ENCODE results near the gene SRGAP3.

Gene SRGAP3

DNA sequence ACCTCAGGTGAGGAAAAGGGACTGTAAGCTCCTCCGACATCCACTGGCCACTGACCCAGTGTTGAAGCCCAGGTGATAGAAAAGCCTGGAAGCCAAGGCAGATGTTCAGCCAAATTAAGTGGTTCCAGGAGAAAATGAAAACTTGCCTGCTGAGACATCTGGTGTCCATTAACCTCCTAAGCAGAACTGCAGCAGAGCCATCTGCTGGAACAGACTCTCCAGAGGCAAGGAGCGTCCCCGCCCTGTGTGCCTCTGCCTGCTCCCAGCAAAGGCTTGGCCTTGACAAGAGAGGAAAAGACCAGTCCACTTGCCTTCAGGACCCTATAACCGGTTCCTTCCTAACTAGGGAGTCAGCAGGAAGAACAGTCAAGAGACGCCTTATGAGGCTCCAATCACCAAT is 48.2 kb downstream of the SRGAP3 start:
- DNase-seq (ENCODE audit: low spot score) = no peak

DNA sequence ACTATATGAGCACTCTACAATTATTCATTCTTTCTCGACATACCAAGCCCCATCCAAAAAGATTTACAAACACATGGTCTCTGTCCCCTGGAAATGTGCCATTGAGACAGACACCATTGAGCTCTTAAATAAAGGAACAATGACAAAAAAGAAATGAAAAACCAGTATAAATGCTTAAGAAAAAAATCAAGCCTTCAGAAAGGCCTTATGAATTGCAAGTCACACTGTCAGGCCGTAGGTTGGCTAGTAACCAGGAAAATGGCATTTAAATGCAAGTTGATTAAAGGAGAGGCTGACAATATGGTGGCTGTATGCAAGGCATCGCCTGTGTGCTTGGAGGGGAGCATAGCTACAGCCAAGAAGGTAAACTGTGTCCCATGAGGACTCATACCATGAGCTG is 49.7 kb downstream of the SRGAP3 start:
- no peak for DNase-seq (ENCODE audit: low spot score)

DNA sequence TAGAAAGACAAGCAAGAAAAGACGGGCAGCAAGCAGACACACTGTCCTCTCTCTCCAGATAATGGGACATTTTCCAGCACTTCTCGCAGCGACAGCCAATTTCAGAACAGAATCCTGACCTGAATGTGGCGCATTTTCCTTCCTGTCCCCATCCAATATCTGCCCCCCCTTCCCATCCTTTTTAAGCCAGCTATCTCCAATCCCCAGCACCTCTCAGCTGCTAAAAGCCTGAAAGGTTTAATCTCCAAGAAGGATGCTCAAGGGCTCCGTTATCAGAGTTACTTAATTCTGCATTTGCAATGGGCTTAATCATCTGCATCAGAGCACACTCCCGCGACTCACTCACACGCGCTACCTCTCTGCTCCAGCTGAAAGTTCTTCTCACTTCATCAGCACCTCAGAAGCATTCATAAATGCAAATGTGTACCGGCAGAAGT is 50.5 kb downstream of the SRGAP3 start:
- no peak for DNase-seq (ENCODE audit: low spot score)

DNA sequence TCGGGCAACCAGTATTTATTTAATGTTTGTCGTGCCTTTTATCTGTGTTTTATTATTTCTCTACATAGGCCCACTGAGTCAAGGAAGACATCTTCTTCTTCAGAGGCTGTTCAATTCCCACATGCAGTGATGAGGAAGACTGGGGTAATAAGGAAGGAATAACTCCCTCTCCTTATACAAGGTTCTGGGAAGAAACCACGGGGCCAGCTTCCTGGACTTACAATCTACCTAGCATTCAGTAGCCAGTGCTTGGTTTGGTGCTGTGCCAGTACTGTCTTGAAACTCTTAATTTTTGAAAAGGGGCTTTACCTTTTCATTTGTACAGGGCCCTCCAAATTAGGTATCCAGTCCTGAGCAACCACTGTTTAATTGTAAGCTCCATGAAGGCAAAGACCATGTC is 51.2 kb downstream of the SRGAP3 start:
- DNase-seq (ENCODE audit: low spot score) = no peak

DNA sequence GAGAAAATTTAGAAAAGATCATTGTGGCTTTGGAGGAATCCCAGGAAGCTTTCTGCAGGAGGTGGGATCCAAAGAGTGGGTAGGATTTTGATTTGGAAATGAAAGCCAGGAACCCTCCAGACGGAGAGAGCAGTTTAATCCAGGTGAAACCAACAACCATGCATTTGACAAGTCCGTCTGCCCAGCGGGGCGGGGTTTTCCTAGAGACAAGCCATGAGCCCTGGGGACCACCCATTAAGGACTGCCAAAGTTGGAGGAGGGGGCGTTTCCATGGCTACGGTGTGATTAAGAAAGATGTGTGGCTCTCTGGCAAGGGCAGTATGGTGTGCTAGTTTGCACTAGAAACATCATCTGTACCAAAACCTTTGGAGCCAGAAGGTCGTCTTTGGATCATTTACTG is 53.4 kb downstream of the SRGAP3 start:
- DNase-seq (ENCODE audit: low spot score) = no peak

DNA sequence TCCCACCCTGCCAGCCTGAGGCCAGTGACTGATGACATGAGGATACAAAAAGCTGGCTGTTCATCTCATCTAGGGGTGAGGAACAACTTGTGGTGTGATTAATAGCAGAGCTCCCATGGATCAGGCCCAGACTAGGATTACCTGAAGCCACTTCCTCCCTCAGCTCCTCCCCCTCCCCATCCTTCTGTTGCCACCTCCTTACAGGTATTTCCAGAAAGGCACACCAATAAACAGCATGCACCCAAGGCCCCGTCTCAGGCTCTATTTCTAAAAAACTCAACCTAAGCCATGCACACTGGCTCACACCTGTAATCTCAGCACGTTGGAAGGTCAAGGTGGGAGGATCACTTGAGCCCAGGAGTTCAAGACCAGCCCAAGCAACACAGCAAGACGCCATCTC is 54.1 kb downstream of the SRGAP3 start:
- no peak for DNase-seq (ENCODE audit: low spot score)

DNA sequence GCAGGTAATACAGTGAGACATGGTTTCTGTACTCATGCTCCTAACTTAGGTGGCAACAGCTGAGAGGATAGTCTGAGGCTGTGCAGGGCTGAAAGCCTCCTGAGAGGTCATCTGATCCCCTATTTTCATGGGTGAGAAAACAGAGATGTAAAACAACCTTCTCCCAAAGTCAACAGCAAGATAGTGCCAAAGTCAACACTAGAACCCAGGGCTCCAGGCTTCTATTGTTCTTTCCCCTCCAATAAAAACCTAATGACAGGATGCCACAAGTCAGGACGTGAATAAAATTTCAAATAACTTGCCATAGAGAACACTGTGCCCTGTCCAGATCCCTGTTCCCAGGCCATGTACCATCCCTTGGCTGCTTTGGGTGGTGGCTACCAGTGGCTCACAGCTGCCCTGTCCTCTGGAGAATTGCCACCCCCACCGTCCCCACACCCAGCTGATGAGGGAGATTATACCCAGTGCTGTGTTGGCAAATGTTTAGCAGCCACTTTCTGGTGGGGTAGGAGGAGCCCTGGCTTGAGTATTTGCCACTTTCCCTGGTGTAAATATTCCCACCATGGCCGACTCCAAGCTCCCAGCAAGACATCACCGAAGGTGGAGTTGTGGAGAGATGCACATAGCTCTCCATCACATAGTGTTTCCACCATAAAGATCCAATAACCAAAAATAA is 54.8 kb downstream of the SRGAP3 start:
- no peak for DNase-seq (ENCODE audit: low spot score)

DNA sequence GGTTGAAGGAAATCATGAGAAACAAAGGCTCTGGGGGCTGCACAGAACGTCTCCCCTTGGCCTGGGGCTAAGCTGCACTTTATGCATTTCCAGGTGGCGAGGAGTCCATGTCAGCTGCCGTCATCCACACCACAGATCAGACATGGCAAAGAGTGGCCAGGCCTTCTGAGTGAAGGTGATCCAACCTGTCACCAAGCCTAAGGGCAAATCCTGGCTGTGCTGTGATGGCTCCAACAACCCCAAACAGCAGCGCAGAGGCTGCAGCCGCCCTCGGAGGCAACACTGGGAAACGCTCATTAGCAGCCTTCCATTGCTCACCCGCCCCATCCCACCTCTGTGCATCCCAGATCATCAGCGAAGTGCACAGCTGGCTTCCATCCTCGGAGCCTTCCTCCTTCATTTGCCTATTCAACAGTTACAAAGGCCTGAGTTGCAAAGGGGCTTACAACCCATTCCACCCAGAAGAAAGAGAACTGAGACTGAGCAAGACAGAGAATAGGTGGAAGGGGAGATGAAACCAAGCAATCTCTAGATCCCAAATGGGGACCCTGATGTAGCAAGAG is 55.7 kb downstream of the SRGAP3 start:
- no peak for DNase-seq (ENCODE audit: low spot score)

DNA sequence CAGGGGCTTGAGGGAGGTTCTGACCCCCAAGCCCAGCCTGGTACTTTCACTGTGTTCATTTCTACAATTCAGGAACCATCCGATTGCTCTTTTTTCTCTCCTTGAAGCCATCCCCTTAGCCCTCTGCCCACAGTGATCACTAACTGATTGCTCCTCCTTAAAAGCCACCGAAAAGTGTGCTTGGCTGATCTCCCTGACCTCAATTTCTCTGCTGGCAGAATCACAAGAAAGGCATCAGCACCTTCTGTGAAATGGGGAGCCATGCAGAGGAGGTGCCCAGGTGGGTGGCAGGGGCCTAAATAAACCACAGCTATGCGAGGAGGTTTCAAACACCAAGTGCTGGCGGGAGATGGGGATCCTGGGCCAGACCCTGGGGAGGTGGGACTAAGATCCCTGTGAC is 56.2 kb downstream of the SRGAP3 start:
- no peak for DNase-seq (ENCODE audit: low spot score)

DNA sequence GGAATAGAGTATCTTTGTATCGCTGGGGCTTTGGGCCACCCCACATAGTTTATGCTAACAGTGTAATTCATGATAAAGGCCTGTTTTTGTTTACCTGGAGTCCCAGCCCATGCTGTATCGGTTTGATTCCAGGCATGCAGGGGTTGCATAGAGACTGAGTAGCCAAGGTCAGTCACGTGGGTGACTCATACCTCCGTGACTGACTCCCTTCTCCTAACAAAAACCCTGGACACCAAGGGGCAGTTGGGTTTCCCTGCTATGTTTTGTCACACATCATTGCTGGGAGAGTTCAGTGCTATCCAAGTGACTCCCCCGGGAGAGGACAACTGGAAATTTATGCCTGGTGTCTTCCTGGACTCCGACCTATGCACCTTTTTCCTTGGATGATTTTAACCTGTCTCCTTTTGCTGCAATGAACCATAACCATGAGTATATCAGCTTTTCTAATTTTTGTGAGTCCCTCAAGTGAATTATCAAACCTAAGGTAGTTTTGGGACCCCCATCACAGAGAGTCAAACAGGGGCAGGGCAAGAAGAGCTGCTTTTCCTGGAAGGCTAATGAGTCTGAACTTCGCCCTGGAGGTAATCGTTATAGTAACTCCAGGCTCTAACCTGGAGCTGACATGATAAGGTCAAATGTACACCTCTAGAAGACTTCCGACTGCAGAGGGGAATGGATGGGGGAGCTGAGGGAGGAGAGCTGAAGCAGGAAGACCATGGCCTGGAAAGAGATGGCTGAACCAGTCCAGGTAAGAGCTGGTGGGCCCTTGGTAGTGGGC is 57.0 kb downstream of the SRGAP3 start:
- DNase-seq (ENCODE audit: low spot score) = no peak

DNA sequence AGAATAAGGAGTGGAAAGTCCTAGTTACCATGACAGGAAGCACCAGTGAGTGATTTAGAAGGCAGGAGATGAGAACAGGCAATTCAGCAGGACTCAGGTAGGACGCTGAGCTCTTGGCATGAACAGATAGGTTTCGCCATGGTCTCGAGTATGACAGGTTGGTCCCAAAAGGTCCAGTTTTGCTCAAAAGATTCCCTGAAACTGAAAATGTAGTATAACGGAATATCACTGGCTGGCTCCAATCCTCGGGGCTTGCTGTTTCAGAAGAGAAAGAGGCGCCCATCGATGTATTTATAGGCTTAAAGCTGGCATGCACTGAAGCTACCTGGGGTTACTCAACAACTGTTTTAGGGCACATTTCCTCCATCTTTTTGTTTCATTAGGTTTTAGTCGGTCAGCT is 59.2 kb downstream of the SRGAP3 start:
- no peak for DNase-seq (ENCODE audit: low spot score)

DNA sequence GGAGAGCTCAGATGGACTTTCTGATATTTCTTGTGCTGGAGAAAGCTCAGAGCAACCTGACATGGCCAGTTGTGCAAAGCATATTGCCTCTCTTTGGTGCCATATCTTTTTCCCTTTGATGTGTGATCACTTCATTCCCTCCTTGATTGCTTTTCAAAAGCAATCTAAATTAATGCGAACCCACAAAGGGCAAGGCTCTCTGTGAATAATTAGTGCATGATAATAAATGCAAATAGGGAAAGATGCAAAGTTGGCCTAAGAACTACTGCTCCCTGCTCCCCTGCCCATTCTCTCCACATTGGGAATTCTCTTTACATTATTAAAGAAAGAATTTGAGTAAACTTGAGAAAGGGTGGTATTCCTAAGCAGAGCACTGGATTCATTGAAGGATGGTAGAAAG is 60.9 kb downstream of the SRGAP3 start:
- no peak for DNase-seq (ENCODE audit: low spot score)

DNA sequence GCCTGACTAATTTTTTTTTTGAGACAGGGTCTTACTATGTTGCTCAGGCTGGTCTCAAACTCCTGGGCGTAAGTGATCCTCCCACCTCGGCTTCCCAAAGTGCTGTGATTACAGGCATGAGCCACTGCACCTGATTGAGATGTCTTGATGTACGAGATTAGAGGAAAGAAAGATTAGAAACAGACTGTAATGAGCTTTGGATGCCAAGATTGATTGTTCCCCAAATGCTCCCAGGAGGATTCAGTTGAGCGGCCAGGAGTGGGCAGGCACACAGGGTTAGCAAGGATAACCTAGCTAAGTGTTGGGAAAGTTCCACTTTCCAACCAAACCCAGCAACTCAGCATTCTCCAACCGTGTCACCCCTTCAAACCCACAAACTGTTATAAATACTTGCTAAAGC is 63.7 kb downstream of the SRGAP3 start:
- DNase-seq (ENCODE audit: low spot score) = no peak

DNA sequence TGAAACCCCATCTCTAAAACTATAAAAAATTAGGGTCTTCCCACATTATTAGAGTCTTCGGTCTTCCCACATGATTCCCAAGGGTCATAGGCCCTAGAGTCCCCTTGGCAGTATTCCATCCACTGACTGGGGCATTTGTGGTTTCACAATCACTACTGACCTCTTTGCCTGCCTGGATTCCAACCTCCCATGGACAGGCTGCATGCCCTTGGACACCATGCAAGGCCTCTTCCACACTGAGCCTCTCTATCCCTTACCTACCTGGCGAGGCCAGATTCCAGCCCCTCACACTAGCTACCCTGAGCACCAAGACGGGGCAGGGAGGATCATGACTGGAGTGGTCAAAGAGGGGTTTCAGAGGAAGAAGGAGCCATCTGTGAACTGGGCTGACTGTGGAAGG is 64.4 kb downstream of the SRGAP3 start:
- DNase-seq (ENCODE audit: low spot score) = no peak

DNA sequence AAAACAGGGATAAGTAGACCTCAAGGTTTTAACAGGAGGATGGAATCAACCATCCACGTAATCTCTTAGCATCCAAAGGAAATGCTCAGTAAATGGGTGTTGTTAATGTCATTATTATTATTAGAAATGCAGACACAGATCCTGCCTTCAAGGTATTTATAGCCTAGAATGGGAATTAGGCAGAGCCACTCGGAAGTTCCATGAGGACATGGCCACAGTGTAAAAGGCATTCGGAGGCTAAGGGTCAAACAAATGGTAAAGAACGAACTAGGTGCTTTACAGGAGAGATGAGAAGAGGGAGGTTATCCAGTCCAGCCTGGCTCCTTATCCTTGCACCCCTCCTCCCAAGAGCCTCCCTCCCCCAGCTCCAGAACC is 65.0 kb downstream of the SRGAP3 start:
- DNase-seq (ENCODE audit: low spot score) = no peak

DNA sequence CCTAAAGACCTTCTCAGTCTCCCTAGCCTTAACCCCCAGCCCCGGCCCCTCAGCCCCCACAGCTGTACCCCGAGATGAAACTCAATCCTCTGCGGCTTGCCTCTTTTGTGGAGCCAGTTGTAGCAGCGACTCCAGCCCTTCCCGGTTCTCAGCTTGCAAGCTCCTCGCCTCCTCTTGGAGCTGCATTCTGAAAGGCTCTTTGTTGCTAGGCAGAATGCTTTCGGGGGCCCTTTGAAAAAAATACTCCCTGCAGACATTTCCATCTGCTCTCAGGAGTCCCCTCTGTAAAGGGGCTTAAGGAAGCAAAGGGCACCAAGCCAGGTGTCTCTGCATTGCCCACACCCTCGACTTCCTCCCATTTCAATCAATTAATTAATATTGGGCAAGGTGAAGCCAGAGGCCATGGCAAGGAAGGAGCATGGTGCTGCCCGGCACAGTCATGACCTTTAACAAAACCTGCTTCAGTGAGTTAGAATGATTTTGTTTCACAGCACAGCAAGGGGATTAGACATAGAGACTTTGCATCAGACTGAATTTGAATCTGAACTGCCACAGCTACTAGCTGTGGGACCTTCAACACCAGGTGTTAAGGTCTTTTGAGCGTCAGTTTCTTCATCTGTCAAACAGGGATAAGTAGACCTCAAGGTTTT is 65.5 kb downstream of the SRGAP3 start:
- DNase-seq (ENCODE audit: low spot score) = no peak

DNA sequence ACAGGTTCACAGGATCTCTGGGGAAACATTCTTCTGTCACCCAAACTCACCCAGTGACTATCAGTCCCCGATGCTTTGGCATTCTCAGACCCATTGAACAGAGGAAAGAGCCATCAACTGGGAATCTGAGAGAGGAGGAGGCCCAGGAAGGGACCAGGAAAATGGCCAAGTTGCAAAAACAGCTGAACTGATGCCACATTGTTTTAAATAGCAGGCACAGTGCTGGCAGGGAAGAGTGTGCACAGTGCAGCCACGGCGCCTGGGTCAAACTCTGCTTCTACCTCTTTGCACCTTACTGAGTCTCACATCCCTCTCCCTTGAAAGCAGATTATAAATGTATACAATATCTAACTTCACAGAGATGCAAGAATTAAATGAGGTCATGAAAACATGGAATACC is 66.4 kb downstream of the SRGAP3 start:
- DNase-seq (ENCODE audit: low spot score) = no peak

DNA sequence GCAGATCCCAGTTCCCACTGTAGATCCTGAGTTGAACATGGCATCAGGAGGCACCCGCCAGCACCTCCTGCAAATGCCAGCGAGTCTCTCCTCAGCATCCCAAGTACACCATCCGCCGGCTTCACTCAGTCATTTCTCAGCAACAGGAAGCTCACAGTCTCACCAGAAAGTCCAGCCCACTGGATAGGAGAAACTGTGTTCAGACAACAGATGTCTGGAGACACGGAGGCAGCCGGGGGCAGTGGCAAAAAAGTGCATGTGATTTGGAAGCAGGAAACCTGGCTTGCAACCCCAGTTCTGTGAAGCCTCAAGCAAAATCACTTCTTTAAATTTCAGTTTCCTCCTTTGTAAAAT is 68.7 kb downstream of the SRGAP3 start:
- no peak for DNase-seq (ENCODE audit: low spot score)

DNA sequence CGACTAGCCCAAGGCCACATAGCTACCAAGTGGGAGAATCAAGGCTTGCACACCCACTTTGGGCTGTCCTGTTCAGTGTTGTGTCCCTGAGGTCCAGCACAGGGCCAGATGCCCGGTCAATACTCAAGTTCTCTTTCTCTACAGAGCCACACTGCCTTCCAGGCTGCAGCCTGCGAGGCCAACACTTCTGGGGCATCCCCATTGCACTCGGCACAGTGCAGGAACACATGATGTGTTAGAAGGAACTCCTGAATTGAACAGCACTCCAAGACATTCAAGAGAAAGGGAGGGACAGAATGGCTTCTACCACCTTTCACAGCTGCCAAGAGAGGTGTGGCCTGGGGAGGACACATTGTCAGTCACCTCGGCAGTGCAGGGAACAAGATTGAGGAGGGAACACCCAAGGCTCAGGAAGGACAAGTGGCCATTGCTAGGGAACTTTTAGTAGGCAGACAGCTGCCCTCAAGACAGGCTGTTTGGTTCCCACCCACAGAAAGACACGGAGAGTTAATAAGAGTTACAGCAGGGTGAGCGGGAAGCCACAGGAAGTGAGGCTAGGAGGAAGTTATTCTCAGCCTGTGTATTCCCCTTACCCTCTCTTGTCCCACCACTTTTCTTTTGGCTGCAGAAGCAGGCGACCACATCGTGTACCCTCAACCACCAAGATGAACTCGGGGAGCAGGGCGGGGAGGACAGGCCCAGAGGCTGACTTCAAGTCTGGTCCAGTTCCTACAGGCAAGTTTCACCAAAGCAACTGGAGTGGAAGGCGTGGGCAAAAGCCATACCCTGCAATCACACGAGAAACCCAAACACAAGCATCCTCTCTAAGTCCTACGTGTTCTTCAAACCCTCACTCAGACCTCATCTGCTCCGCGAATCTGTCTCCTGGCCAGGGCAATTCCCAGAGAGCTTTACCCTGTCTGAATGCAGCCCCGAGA is 69.4 kb downstream of the SRGAP3 start:
- no peak for DNase-seq (ENCODE audit: low spot score)

DNA sequence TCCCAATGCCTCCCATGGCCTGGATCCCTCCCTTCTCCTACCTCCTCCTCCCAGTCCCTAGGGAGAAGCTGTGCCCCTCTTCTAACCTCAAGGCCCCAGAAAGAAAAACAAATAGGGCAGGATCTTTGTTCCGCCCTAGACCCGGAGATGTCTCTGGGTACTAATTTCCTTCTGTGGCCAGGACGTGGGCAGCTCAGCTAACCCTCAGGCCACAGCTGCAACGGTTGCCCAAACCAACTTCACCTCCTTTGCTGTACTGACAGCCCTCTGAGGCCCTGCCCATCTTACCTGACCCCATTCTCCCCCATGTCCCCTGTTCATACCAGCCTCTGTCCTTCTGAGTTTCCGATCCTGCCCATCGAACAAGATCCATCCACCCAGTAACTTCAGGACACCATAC is 70.7 kb downstream of the SRGAP3 start:
- no peak for DNase-seq (ENCODE audit: low spot score)

DNA sequence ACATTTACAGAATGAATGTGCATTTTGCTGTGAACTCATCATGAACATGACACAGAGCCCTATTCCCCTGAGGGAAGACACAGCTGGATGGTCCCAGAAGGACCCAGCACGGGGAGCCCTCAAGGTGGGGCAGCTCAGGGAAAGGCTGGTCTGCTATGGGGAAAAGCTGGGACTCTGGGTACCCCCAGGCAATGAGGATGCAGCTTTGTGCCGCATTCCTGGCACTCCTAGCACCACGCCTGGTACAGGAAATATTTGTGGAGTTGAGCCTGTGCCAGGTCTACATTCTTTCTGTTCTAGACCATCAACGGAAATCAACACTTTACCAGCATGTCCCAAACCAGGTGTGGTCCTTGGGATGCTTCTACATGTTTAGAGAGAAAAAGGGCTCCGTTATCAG is 74.0 kb downstream of the SRGAP3 start:
- DNase-seq (ENCODE audit: low spot score) = no peak

DNA sequence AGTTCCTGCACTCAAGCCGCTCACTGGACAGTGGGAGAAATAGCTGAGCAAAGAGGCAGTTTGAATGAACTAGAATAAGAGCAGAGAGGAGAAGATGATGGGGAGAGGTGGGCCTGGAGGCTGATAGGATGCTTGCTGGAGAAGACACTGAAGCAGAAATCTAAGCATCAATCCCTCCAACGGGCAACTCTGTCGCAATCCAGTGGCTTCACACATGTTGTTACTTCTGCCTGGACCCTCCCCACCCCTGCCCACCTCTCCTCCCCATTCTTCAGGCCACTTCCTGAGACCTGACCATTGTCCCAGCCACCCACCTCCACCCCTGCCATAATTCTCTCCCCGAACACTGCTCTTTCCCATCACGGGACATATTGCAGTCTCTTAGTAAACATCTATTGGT is 76.0 kb downstream of the SRGAP3 start:
- no peak for DNase-seq (ENCODE audit: low spot score)

All from germinal center (tissue), 1 donor.